ENCODE measurements around the gene PLEKHF1.
A peak's percentile ranks its signal among the peaks of the same experiment; 100 is the strongest.

- no peak for TF ChIP-seq CTCF (IDR thresholded peaks at IDR 0.05)
- TF ChIP-seq POLR2AphosphoS5 (IDR thresholded peaks at IDR 0.05), result peak in 3 of 4 donors; percentile 56 to 79 (median 69)
Measured at GRCh38 chr19:29665215-29665825, at the start of gene PLEKHF1.
